Ishikawa (cell line): ENCODE data around the gene KLHL10.

ENCODE experiments used
- CEBPB ChIP-seq: IDR thresholded peaks from 2 replicates; pipeline ENCODE4 v1.6.1; 2012
- CREB1 ChIP-seq: IDR thresholded peaks from 2 replicates; pipeline ENCODE4 v1.6.1; 2012; ENCODE audit warnings: low read depth
- EGR1 ChIP-seq: IDR thresholded peaks from 2 replicates; pipeline ENCODE4 v1.6.1; 2012
- EP300 ChIP-seq: IDR thresholded peaks from 2 replicates; pipeline ENCODE4 v1.6.1; 2012; ENCODE audit warnings: borderline replicate concordance
- FOXM1 ChIP-seq: IDR thresholded peaks from 2 replicates; pipeline ENCODE4 v1.6.1; 2012; ENCODE audit warnings: low read depth, borderline replicate concordance
- NFIC ChIP-seq: IDR thresholded peaks from 2 replicates; pipeline ENCODE4 v1.6.1; 2012
- RAD21 ChIP-seq: IDR thresholded peaks from 2 replicates; pipeline ENCODE4 v1.6.1; 2012; ENCODE audit warnings: low read depth
- TAF1 ChIP-seq: IDR thresholded peaks from 2 replicates; pipeline ENCODE4 v1.6.1; 2012; ENCODE audit warnings: low read depth, mild to moderate bottlenecking
- TCF12 ChIP-seq: IDR thresholded peaks from 2 replicates; pipeline ENCODE4 v1.6.1; 2012; ENCODE audit warnings: low read depth
- TEAD4 ChIP-seq: IDR thresholded peaks from 2 replicates; pipeline ENCODE4 v1.6.1; 2012
- USF1 ChIP-seq: IDR thresholded peaks from 2 replicates; pipeline ENCODE4 v1.6.1; 2012
- YY1 ChIP-seq: IDR thresholded peaks from 2 replicates; pipeline ENCODE4 v1.6.1; 2012; ENCODE audit warnings: low read depth
- ZBTB7A ChIP-seq: IDR thresholded peaks from 2 replicates; pipeline ENCODE4 v1.6.1; 2012; ENCODE audit warnings: low read depth
- TF ChIP-seq, protein P1 (sequence below): IDR thresholded peaks from 2 replicates; pipeline ENCODE4 v1.6.1; 2012; ENCODE audit warnings: low read depth, mild to moderate bottlenecking
- TF ChIP-seq, protein P2 (sequence below): IDR thresholded peaks from 2 replicates; pipeline ENCODE4 v1.6.1; 2012

Gene KLHL10

DNA sequence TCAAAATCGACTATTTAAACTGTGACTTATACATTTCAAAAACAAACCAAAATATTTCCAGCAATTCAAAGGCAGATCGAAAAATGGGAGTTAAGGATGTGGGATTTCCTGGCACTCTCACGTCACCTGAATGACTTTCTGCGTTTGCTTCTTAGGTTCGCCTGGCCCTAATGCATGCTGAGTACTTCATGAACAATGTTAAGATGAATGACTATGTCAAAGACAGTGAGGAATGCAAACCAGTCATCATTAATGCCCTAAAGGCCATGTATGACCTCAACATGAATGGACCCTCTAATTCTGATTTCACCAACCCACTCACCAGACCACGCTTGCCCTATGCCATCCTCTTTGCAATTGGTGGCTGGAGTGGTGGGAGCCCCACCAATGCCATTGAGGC is 7.3 kb downstream of the KLHL10 start:
- TF ChIP-seq, protein P1, sequence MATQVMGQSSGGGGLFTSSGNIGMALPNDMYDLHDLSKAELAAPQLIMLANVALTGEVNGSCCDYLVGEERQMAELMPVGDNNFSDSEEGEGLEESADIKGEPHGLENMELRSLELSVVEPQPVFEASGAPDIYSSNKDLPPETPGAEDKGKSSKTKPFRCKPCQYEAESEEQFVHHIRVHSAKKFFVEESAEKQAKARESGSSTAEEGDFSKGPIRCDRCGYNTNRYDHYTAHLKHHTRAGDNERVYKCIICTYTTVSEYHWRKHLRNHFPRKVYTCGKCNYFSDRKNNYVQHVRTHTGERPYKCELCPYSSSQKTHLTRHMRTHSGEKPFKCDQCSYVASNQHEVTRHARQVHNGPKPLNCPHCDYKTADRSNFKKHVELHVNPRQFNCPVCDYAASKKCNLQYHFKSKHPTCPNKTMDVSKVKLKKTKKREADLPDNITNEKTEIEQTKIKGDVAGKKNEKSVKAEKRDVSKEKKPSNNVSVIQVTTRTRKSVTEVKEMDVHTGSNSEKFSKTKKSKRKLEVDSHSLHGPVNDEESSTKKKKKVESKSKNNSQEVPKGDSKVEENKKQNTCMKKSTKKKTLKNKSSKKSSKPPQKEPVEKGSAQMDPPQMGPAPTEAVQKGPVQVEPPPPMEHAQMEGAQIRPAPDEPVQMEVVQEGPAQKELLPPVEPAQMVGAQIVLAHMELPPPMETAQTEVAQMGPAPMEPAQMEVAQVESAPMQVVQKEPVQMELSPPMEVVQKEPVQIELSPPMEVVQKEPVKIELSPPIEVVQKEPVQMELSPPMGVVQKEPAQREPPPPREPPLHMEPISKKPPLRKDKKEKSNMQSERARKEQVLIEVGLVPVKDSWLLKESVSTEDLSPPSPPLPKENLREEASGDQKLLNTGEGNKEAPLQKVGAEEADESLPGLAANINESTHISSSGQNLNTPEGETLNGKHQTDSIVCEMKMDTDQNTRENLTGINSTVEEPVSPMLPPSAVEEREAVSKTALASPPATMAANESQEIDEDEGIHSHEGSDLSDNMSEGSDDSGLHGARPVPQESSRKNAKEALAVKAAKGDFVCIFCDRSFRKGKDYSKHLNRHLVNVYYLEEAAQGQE, result no peak
- TF ChIP-seq TEAD4 (no peak), EGR1 (no peak)
- TF ChIP-seq, protein P2, sequence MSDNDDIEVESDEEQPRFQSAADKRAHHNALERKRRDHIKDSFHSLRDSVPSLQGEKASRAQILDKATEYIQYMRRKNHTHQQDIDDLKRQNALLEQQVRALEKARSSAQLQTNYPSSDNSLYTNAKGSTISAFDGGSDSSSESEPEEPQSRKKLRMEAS, result no peak

DNA sequence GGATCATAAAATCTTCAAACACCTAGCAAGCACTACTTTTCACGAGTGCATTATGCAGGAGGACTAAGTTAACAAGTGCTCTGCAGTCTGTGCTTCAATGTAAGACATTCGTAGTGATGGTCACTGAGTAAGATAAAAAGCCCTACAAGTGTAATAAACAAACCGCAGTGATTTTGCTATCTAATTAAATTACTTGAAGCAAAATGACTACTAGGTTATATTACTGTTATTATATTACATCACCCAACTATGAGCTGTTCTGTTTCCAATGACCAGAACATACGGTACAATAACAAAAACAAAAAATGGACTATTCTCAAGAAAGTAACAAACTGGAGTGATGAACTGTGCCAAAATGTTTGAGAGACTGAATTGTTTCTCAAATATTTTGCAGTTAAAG is 11.2 kb downstream of the KLHL10 start:
- TF ChIP-seq, protein P2, result no peak
- no peak for TF ChIP-seq CEBPB
- no peak for TF ChIP-seq FOXM1
- TF ChIP-seq, protein P1, result no peak
- no peak for TF ChIP-seq EP300
- no peak for TF ChIP-seq TAF1
- TF ChIP-seq ZBTB7A, result no peak

GRCh38 chr17:41849251-41849990 is 11.8 kb downstream of the KLHL10 start:
- no peak for TF ChIP-seq TCF12
- no peak for TF ChIP-seq FOXM1
- TF ChIP-seq, protein P2, result no peak
- no peak for TF ChIP-seq TEAD4

- TF ChIP-seq USF1, result no peak
- no peak for TF ChIP-seq TCF12
- no peak for TF ChIP-seq TEAD4
- TF ChIP-seq, protein P2, result no peak
- no peak for TF ChIP-seq YY1
- TF ChIP-seq ZBTB7A, result no peak
- no peak for TF ChIP-seq TAF1
- no peak for TF ChIP-seq CREB1
- TF ChIP-seq EP300, result no peak
- TF ChIP-seq NFIC, result no peak
- TF ChIP-seq, protein P1, result no peak
- TF ChIP-seq EGR1, result no peak
- TF ChIP-seq CEBPB, result no peak
- no peak for TF ChIP-seq RAD21
Observed at GRCh38 chr17:41860254-41860931, 22.8 kb downstream of the KLHL10 start.
